ENCODE data around the gene FKBP2. TPM values are rescaled to one million over a fixed set of nuclear protein-coding genes. Genes with fewer than 3 reads are reported as not detected.
A peak's percentile ranks its signal among the peaks of the same experiment; 100 is the strongest.
"Not testable (repeated sequence)": the region's sequence is repeated elsewhere in the genome, so short reads cannot be mapped to it uniquely, and the experiment has no call there.

The FKBP2 gene
- total RNA-seq, 1 experiment from 2014 or later, result 80.8 TPM

- DNase-seq (ENCODE audit: low read depth), result no peak
Observed at GRCh38 chr11:64233913-64234586, 6.8 kb upstream of the FKBP2 start, which contains the start of gene VEGFB. Gene VEGFB (plus strand): TSS chr11:64234584. CDS start chr11:64234834, 250 bp downstream.

GRCh38 chr11:64234647-64235379 lies 6.1 kb upstream of the FKBP2 start:
- no peak for DNase-seq (ENCODE audit: low read depth)

- no peak for DNase-seq (ENCODE audit: low read depth)
Observed at GRCh38 chr11:64235437-64236161, 5.3 kb upstream of the FKBP2 start.

- DNase-seq (ENCODE audit: low read depth), result no peak
Observed at GRCh38 chr11:64237484-64237951, 3.4 kb upstream of the FKBP2 start.

GRCh38 chr11:64238076-64238475 lies 2.8 kb upstream of the FKBP2 start:
- DNase-seq (ENCODE audit: low read depth), result no peak

GRCh38 chr11:64238999-64239398 lies 1.9 kb upstream of the FKBP2 start:
- DNase-seq (ENCODE audit: low read depth), result no peak

GRCh38 chr11:64239662-64240434 lies 1.0 kb upstream of the FKBP2 start:
- no peak for DNase-seq (ENCODE audit: low read depth)

- DNase-seq (ENCODE audit: low read depth), result peak; percentile 98
Observed at GRCh38 chr11:64241241-64241490, 271 bp downstream of the FKBP2 start.

- DNase-seq (ENCODE audit: low read depth), result peak; percentile 63
Observed at GRCh38 chr11:64241491-64242374, 838 bp downstream of the FKBP2 start.

- DNase-seq (ENCODE audit: low read depth), result no peak
Observed at GRCh38 chr11:64243236-64243854, 2.5 kb downstream of the FKBP2 start.

GRCh38 chr11:64244107-64244506 lies 3.2 kb downstream of the FKBP2 start:
- no peak for DNase-seq (ENCODE audit: low read depth)

- DNase-seq (ENCODE audit: low read depth), result no peak
Observed at GRCh38 chr11:64244966-64245365, 4.1 kb downstream of the FKBP2 start.

GRCh38 chr11:64245401-64245796 lies 4.5 kb downstream of the FKBP2 start:
- no peak for DNase-seq (ENCODE audit: low read depth)

GRCh38 chr11:64245797-64246620 lies 5.1 kb downstream of the FKBP2 start:
- peak; percentile 100 for DNase-seq (ENCODE audit: low read depth)

GRCh38 chr11:64246621-64246870 lies 5.7 kb downstream of the FKBP2 start:
- not testable (repeated sequence) for DNase-seq (ENCODE audit: low read depth)

- peak; percentile 91 for DNase-seq (ENCODE audit: low read depth)
Observed at GRCh38 chr11:64246871-64247728, 6.2 kb downstream of the FKBP2 start, which contains the start of gene PPP1R14B. Gene PPP1R14B (minus strand): TSS chr11:64246943. CDS start chr11:64246673, 270 bp downstream.

GRCh38 chr11:64247729-64248531 lies 7.0 kb downstream of the FKBP2 start:
- DNase-seq (ENCODE audit: low read depth), result no peak

- DNase-seq (ENCODE audit: low read depth), result no peak
Observed at GRCh38 chr11:64248578-64248977, 7.7 kb downstream of the FKBP2 start.
